Endothelial cell of umbilical vein (primary cell): Measurements from ENCODE around the gene TMEM178B. TPM values are rescaled to one million over a fixed set of nuclear protein-coding genes. Genes with fewer than 3 reads are reported as not detected.
"Not testable (repeated sequence)": the region's sequence is repeated elsewhere in the genome, so short reads cannot be mapped to it uniquely, and the experiment has no call there.

ENCODE experiments used
- BruUV-seq: library from RNA; stranded (reverse); fragments of 400-500 nt; replicated peaks from 2 replicates; lab custom pipeline; 2021; lab: Mats Ljungman, UMichigan
- CTCF ChIA-PET: fragments of 300-600, 350-600 bp; sonication (Branson Sonifier 250); formaldehyde crosslinking; loops from one replicate; lab custom pipeline; 2021; ENCODE audit warnings: antibody characterized with exemption, inconsistent platforms; lab: Charles Lee
- POLR2A ChIA-PET: fragments of 300-600, 350-600 bp; sonication (Branson Sonifier 250); formaldehyde crosslinking; loops from one replicate; lab custom pipeline; 2021; ENCODE audit warnings: antibody characterized with exemption, inconsistent platforms; lab: Charles Lee
- DNase-seq: peaks from one replicate; pipeline ENCODE4 v3.0.0-alpha.2; 2011; ENCODE audit warnings: low read depth, low spot score
- FAIRE-seq: peaks from 2 replicates; lab custom pipeline; 2011; peaks lifted over from hg19 to GRCh38; lab: Jason Lieb, UNC
- H2AFZ ChIP-seq: 2 replicates; pipeline ENCODE4 v1.6.0; 2012; ENCODE audit warnings: low read depth, low read length, control low read depth, inconsistent platforms
- H3K27ac ChIP-seq: 2 replicates; pipeline ENCODE4 v1.5.1; 2011; ENCODE audit warnings: low read depth, mild to moderate bottlenecking, control low read depth, low read length, moderate library complexity; ENCODE audit not compliant: insufficient read depth
- H3K27me3 ChIP-seq, 2 experiments: 2 replicates each; pipeline versions ENCODE4 v1.6.0 to v1.6.1; 2011; ENCODE audit warnings: low read length in 2 of 2, mixed read lengths in 1 of 2; ENCODE audit not compliant: control insufficient read depth in 2 of 2, insufficient read depth in 2 of 2
- H3K36me3 ChIP-seq, 2 experiments: 2 replicates in 1 of 2; 3 replicates in 1 of 2; pipeline ENCODE4 v1.5.1; 2011; ENCODE audit warnings: low read length in 2 of 2, mild to moderate bottlenecking in 1 of 2, moderate library complexity in 1 of 2; ENCODE audit not compliant: control insufficient read depth in 2 of 2, insufficient read depth in 2 of 2; ENCODE audit errors: extremely low read depth in 1 of 2
- H3K4me1 ChIP-seq: 3 replicates; pipeline ENCODE4 v1.5.1; 2011; ENCODE audit warnings: mild to moderate bottlenecking, low read length; ENCODE audit not compliant: control insufficient read depth, insufficient read depth; ENCODE audit errors: extremely low read depth
- H3K4me2 ChIP-seq: 2 replicates; pipeline ENCODE4 v1.6.1; 2011; ENCODE audit warnings: low read length, control low read depth, mixed read lengths; ENCODE audit not compliant: insufficient read depth
- H3K4me3 ChIP-seq, 3 experiments: fragments of 200-600 bp in 1 of 3; sonication (generic), shearing (Covaris generic) in 1 of 3; replicated peaks in 1 of 3; 2 replicates each; pipeline ENCODE4 v1.5.1; 2011 to 2016; ENCODE audit warnings: control low read depth in 3 of 3, low read length in 3 of 3, mild to moderate bottlenecking in 2 of 3, inconsistent platforms in 1 of 3, low read depth in 1 of 3, moderate library complexity in 1 of 3; ENCODE audit not compliant: insufficient read depth in 1 of 3
- H3K79me2 ChIP-seq: 2 replicates; pipeline ENCODE4 v1.6.0; 2012; ENCODE audit warnings: low read length, inconsistent platforms; ENCODE audit not compliant: control insufficient read depth, insufficient read depth
- H3K9ac ChIP-seq: replicated peaks from 2 replicates; pipeline ENCODE3; 2011; ENCODE audit warnings: low read length, control low read depth; ENCODE audit not compliant: insufficient read depth; ENCODE audit errors: extremely low read depth
- H3K9me1 ChIP-seq: replicated peaks from 3 replicates; pipeline ENCODE4 v1.6.0; 2011; ENCODE audit warnings: mild to moderate bottlenecking, low read length; ENCODE audit not compliant: control insufficient read depth, insufficient read depth; ENCODE audit errors: extremely low read depth
- H3K9me3 ChIP-seq: replicated peaks from 2 replicates; pipeline ENCODE4 v1.5.1; 2012; ENCODE audit warnings: low read length, inconsistent platforms; ENCODE audit not compliant: control insufficient read depth, insufficient read depth
- H4K20me1 ChIP-seq: replicated peaks from 2 replicates; pipeline ENCODE3; 2011; ENCODE audit warnings: mild to moderate bottlenecking, low read length; ENCODE audit not compliant: control insufficient read depth, insufficient read depth; ENCODE audit errors: extremely low read depth
- EZH2 ChIP-seq: IDR thresholded peaks from 2 replicates; pipeline ENCODE4 v1.6.1; 2012; ENCODE audit warnings: borderline replicate concordance, low read depth, mild to moderate bottlenecking, moderate library complexity, low read length, inconsistent platforms; ENCODE audit not compliant: severe bottlenecking
- FOS ChIP-seq: IDR thresholded peaks from 2 replicates; pipeline ENCODE4 v1.6.1; 2011; ENCODE audit warnings: mild to moderate bottlenecking, low read length, moderate library complexity, borderline replicate concordance; ENCODE audit not compliant: insufficient read depth
- GATA2 ChIP-seq: IDR thresholded peaks from 2 replicates; pipeline ENCODE4 v1.7.0; 2011; ENCODE audit warnings: low read depth, mild to moderate bottlenecking, moderate library complexity, mixed read lengths, low read length; ENCODE audit not compliant: insufficient read length, insufficient read depth
- JUN ChIP-seq: IDR thresholded peaks from 2 replicates; pipeline ENCODE4 v1.6.1; 2011; ENCODE audit warnings: borderline replicate concordance, low read depth; ENCODE audit not compliant: insufficient read length, insufficient read depth
- MYC ChIP-seq: IDR thresholded peaks from one replicate; pipeline ENCODE4 v1.6.1; 2011; ENCODE audit warnings: mild to moderate bottlenecking, low read depth, low read length
- POLR2A ChIP-seq: IDR thresholded peaks from 2 replicates; pipeline ENCODE4 v1.6.1; 2012; ENCODE audit warnings: low read depth, mild to moderate bottlenecking, control low read depth, low read length
- POLR2AphosphoS5 ChIP-seq: IDR thresholded peaks from 2 replicates; pipeline ENCODE4 v1.6.1; 2012; ENCODE audit warnings: low read depth, mild to moderate bottlenecking, control low read depth, low read length, moderate library complexity; ENCODE audit not compliant: insufficient read depth
- dilution Hi-C: fragments of 300-500 bp; cut with MboI; formaldehyde crosslinking; loops from one replicate; pipeline ENCODE4 v1.15.0; 2019; ENCODE audit warnings: low sequenced_read_pairs; ENCODE audit not compliant: extremely low pct_ligation_motif_present
- intact Hi-C: fragments of 100-400 bp; cut with micrococcal nuclease; formaldehyde crosslinking; loops from one replicate; pipeline ENCODE4 v1.10.0; 2022
- polyA plus RNA-seq, 4 experiments: library from polyadenylated mRNA; depleted of rRNA in 3 of 4; stranded (reverse) in 3 of 4; unstranded in 1 of 4; fragments of >200 nt; gene quantifications; 2 replicates each; pipeline versions ENCODE4 v1.2.1 to v1.2.3, GENCODE V29; 2011 to 2012; ENCODE audit warnings: missing spikeins in 1 of 4
- total RNA-seq: library from RNA; stranded (reverse); gene quantifications from 2 replicates; pipeline ENCODE4 v1.2.3, GENCODE V29; 2021
- TF ChIP-seq, protein P1 (sequence below), 2 donors: IDR thresholded peaks; 1 replicate in 1 of 2; 2 replicates in 1 of 2; pipeline ENCODE4 v1.5.1; 2011; ENCODE audit warnings: low read length in 2 of 2, mild to moderate bottlenecking in 2 of 2, moderate library complexity in 2 of 2, control low read depth in 1 of 2, inconsistent platforms in 1 of 2, low read depth in 1 of 2; ENCODE audit not compliant: insufficient read depth in 1 of 2; ENCODE audit errors: extremely low read depth in 1 of 2
- TF ChIP-seq, protein P2 (sequence below): IDR thresholded peaks from 2 replicates; pipeline ENCODE4 v1.6.1; 2011; ENCODE audit not compliant: insufficient read depth, insufficient read length

The TMEM178B gene
- total and polyA plus RNA-seq, 2 donors (not counting 3 experiments of a cell fraction or from before 2014, with no cell fraction given), result not detected

DNA sequence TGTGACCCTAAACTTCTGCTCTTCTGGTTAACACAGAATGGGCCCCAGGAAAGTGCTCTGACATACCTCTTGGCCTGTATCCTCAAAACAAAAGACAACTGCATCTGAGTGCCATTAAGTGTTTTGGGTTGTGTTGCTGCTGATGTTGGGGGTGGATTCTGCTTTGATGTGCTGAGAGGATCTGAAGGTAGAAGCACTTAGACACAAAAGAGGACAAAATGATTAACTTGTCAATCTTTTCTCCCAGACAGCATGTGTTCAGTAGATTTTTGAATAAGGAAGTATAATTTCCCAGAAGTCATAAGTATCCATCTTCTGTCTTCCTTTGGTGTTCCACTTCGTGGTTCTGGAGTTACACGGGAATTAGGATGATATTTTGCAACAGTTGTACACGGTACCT, 16.1 kb upstream of the TMEM178B start:
- no peak overlapping the region for H2AFZ ChIP-seq
- POLR2A ChIA-PET, result no interaction called here
- FAIRE-seq (no peak), DNase-seq (no peak)
- no peaks in the 10 kb centered on the region for H3K9me1 ChIP-seq
- CTCF ChIA-PET, result no interaction called here
- dilution Hi-C loops, result no loop called here
- no peak overlapping the region for H3K4me2 ChIP-seq
- H3K27ac ChIP-seq, result no peak overlapping the region
- no peaks in the 10 kb centered on the region for H3K36me3 ChIP-seq
- no peaks in the 10 kb centered on the region for H3K79me2 ChIP-seq
- no peaks in the 10 kb centered on the region for H3K27me3 ChIP-seq
- BruUV-seq, result no TSS peak
- no peaks in the 10 kb centered on the region for H4K20me1 ChIP-seq
- H3K4me3 ChIP-seq, result no peak overlapping the region
- H3K4me1 ChIP-seq, result no peaks in the 10 kb centered on the region
- H3K9ac ChIP-seq, result no peak overlapping the region
- intact Hi-C loops, result no loop called here
- H3K9me3 ChIP-seq, result no peaks in the 10 kb centered on the region
- TF ChIP-seq, protein P1, sequence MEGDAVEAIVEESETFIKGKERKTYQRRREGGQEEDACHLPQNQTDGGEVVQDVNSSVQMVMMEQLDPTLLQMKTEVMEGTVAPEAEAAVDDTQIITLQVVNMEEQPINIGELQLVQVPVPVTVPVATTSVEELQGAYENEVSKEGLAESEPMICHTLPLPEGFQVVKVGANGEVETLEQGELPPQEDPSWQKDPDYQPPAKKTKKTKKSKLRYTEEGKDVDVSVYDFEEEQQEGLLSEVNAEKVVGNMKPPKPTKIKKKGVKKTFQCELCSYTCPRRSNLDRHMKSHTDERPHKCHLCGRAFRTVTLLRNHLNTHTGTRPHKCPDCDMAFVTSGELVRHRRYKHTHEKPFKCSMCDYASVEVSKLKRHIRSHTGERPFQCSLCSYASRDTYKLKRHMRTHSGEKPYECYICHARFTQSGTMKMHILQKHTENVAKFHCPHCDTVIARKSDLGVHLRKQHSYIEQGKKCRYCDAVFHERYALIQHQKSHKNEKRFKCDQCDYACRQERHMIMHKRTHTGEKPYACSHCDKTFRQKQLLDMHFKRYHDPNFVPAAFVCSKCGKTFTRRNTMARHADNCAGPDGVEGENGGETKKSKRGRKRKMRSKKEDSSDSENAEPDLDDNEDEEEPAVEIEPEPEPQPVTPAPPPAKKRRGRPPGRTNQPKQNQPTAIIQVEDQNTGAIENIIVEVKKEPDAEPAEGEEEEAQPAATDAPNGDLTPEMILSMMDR (IDR thresholded peaks at IDR 0.05; ENCODE audit: extremely low read depth in 1 of 2, insufficient read depth in 1 of 2, low read depth in 1 of 2, low read length in 2 of 2), result no peak
- TF ChIP-seq EZH2 (no peak), FOS (no peak), POLR2AphosphoS5 (no peak), POLR2A (no peak), GATA2 (no peak), MYC (no peak), JUN (no peak)
- TF ChIP-seq, protein P2, sequence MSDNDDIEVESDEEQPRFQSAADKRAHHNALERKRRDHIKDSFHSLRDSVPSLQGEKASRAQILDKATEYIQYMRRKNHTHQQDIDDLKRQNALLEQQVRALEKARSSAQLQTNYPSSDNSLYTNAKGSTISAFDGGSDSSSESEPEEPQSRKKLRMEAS, result no peak

DNA sequence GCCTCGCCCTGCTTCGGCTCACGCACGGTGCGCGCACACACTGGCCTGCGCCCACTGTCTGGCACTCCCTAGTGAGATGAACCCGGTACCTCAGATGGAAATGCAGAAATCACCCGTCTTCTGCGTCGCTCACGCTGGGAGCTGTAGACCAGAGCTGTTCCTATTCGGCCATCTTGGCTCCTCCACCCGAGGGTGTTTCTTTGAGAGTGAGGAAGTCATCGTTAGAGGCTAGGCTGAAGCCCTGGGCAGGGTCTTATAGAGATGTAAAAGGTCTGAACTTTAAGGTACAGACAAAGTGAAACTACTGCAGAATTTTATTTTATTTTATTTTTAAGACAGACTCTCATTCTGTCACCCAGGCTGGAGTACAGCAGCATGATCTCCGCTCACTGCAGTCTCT, 6.0 kb upstream of the TMEM178B start:
- peaks cover 20 to 27% of the 10 kb centered on the region in 2 experiments for H3K27me3 ChIP-seq
- H3K9me3 ChIP-seq, intact Hi-C loops, CTCF ChIA-PET, H3K79me2 ChIP-seq, POLR2A ChIA-PET, DNase-seq, dilution Hi-C loops, FAIRE-seq, H3K36me3 ChIP-seq, H3K9ac ChIP-seq, H3K27ac ChIP-seq, H2AFZ ChIP-seq, H3K9me1 ChIP-seq, H3K4me2 ChIP-seq, BruUV-seq, H3K4me3 ChIP-seq, H3K4me1 ChIP-seq, H4K20me1 ChIP-seq: not testable (repeated sequence)
